GM10847 (cell line): ENCODE data around the gene ZPBP2.

ENCODE experiments used
- POLR2A ChIP-seq: IDR thresholded peaks from 2 replicates; pipeline ENCODE4 v1.6.1; 2011; ENCODE audit not compliant: insufficient read length; ENCODE audit errors: extremely low read depth

ZPBP2 gene

GRCh38 chr17:39894681-39895376, 26.8 kb downstream of the ZPBP2 start:
- no peak for TF ChIP-seq POLR2A

GRCh38 chr17:39898088-39898487, 30.1 kb downstream of the ZPBP2 start:
- no peak for TF ChIP-seq POLR2A

GRCh38 chr17:39899215-39899614, 31.2 kb downstream of the ZPBP2 start:
- TF ChIP-seq POLR2A: no peak

GRCh38 chr17:39903158-39903884, 35.3 kb downstream of the ZPBP2 start:
- no peak for TF ChIP-seq POLR2A

GRCh38 chr17:39904990-39905288, 36.9 kb downstream of the ZPBP2 start:
- TF ChIP-seq POLR2A: no peak

GRCh38 chr17:39908789-39909352, 40.9 kb downstream of the ZPBP2 start:
- no peak for TF ChIP-seq POLR2A

- no peak for TF ChIP-seq POLR2A
Measured at GRCh38 chr17:39913989-39914388, 46.0 kb downstream of the ZPBP2 start.

GRCh38 chr17:39915559-39915958, 47.6 kb downstream of the ZPBP2 start:
- no peak for TF ChIP-seq POLR2A

GRCh38 chr17:39916918-39917317, 48.9 kb downstream of the ZPBP2 start:
- no peak for TF ChIP-seq POLR2A

- no peak for TF ChIP-seq POLR2A
Measured at GRCh38 chr17:39919087-39919683, 51.2 kb downstream of the ZPBP2 start.

GRCh38 chr17:39920218-39921210, 52.5 kb downstream of the ZPBP2 start:
- TF ChIP-seq POLR2A: no peak

- no peak for TF ChIP-seq POLR2A
Measured at GRCh38 chr17:39921323-39921722, 53.3 kb downstream of the ZPBP2 start.

- no peak for TF ChIP-seq POLR2A
Measured at GRCh38 chr17:39922006-39922405, 54.0 kb downstream of the ZPBP2 start.

- TF ChIP-seq POLR2A: no peak
Measured at GRCh38 chr17:39923230-39923629, 55.2 kb downstream of the ZPBP2 start.
